Keratinocyte (primary cell): ENCODE measurements around the gene ZBTB3.

Experiments used
- EZH2 ChIP-seq: IDR thresholded peaks from one replicate; pipeline ENCODE4 v1.6.1; 2012; ENCODE audit warnings: inconsistent platforms, mild to moderate bottlenecking, low read length, moderate library complexity
- TF ChIP-seq, protein P1 (sequence below), 3 experiments: IDR thresholded peaks in 1 of 3; conservative IDR thresholded peaks in 1 of 3; optimal IDR thresholded peaks in 1 of 3; 2 replicates in 2 of 3; 3 replicates in 1 of 3; pipeline versions ENCODE3 to v1.5.1; 2011; ENCODE audit warnings: low read length in 3 of 3, mild to moderate bottlenecking in 3 of 3, moderate library complexity in 2 of 3, control low read depth in 1 of 3, inconsistent platforms in 1 of 3; ENCODE audit not compliant: insufficient read depth in 2 of 3; ENCODE audit errors: extremely low read depth in 1 of 3

DNA sequence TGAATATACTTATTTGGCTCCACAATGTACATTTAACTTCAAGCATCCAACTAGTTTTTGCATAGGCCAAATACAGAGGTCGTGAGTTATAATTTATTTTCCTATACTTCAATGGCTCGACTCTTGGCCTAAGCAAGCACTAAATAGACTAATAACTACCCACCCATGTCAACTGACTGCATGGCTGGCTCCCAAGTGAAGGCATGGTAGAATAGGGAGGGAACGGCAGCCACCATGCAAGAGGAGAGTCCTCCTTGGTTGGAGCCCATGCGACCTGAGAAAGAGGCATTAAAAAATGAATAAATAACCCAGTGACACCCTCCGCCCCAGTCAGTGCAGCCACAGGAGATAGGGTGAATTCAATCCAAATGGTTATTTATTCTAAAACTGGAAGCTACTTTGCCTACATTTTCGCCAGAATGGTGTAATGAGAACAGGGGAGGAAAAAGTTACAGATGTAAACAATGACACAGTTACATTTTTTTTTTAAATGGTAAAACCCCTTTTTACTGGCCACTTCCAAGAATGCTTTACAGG, 41.6 kb downstream of the ZBTB3 start:
- TF ChIP-seq, protein P1, sequence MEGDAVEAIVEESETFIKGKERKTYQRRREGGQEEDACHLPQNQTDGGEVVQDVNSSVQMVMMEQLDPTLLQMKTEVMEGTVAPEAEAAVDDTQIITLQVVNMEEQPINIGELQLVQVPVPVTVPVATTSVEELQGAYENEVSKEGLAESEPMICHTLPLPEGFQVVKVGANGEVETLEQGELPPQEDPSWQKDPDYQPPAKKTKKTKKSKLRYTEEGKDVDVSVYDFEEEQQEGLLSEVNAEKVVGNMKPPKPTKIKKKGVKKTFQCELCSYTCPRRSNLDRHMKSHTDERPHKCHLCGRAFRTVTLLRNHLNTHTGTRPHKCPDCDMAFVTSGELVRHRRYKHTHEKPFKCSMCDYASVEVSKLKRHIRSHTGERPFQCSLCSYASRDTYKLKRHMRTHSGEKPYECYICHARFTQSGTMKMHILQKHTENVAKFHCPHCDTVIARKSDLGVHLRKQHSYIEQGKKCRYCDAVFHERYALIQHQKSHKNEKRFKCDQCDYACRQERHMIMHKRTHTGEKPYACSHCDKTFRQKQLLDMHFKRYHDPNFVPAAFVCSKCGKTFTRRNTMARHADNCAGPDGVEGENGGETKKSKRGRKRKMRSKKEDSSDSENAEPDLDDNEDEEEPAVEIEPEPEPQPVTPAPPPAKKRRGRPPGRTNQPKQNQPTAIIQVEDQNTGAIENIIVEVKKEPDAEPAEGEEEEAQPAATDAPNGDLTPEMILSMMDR (optimal IDR thresholded peaks at IDR 0.05 in 1 of 3, IDR thresholded peaks at IDR 0.05 in 1 of 3, conservative IDR thresholded peaks at IDR 0.05 in 1 of 3; ENCODE audit: extremely low read depth in 1 of 3, insufficient read depth in 2 of 3, low read length in 3 of 3) = no peak
- TF ChIP-seq EZH2 = no peak
